Keratinocyte (primary cell): ENCODE results near the gene RNF34. TPM values are rescaled to one million over a fixed set of nuclear protein-coding genes. Genes with fewer than 3 reads are reported as not detected.

Experiments used
- DNase-seq: peaks from one replicate; pipeline ENCODE4 v3.0.0-alpha.2; 2011; ENCODE audit warnings: low read depth, missing footprints, low spot score
- FAIRE-seq: peaks from 2 replicates; lab custom pipeline; 2011; peaks lifted over from hg19 to GRCh38; lab: Jason Lieb, UNC
- H2AFZ ChIP-seq: 2 replicates; pipeline ENCODE4 v1.6.0; 2012; ENCODE audit warnings: low read length, control low read depth, inconsistent platforms; ENCODE audit not compliant: control insufficient read depth
- H3K27ac ChIP-seq: 2 replicates; pipeline ENCODE4 v1.5.1; 2011; ENCODE audit warnings: low read length; ENCODE audit not compliant: control insufficient read depth, insufficient read depth
- H3K27me3 ChIP-seq: 3 replicates; pipeline ENCODE4 v1.6.0; 2011; ENCODE audit warnings: low read length; ENCODE audit not compliant: control insufficient read depth, insufficient read depth; ENCODE audit errors: extremely low read depth
- H3K36me3 ChIP-seq, 2 experiments: 2 replicates in 1 of 2; 3 replicates in 1 of 2; pipeline ENCODE4 v1.5.1; 2011; ENCODE audit warnings: low read length in 2 of 2, mild to moderate bottlenecking in 1 of 2; ENCODE audit not compliant: control insufficient read depth in 2 of 2, insufficient read depth in 2 of 2; ENCODE audit errors: extremely low read depth in 1 of 2
- H3K4me1 ChIP-seq: 3 replicates; pipeline ENCODE4 v1.5.1; 2011; ENCODE audit warnings: low read length; ENCODE audit not compliant: control insufficient read depth, insufficient read depth; ENCODE audit errors: extremely low read depth
- H3K4me2 ChIP-seq: 3 replicates; pipeline ENCODE4 v1.6.0; 2011; ENCODE audit warnings: low read depth, low read length; ENCODE audit not compliant: control insufficient read depth, insufficient read depth; ENCODE audit errors: extremely low read depth
- H3K4me3 ChIP-seq, 3 experiments: fragments of 200-600 bp in 1 of 3; sonication (generic) in 1 of 3; 2 replicates in 2 of 3; 3 replicates in 1 of 3; pipeline ENCODE4 v1.5.1; 2011 to 2016; ENCODE audit warnings: low read length in 3 of 3, mild to moderate bottlenecking in 3 of 3, control low read depth in 2 of 3, inconsistent platforms in 1 of 3, low read depth in 1 of 3, mixed read lengths in 1 of 3, mixed run types in 1 of 3, moderate library complexity in 1 of 3; ENCODE audit not compliant: control insufficient read depth in 2 of 3, insufficient read depth in 2 of 3; ENCODE audit errors: extremely low read depth in 1 of 3
- H3K79me2 ChIP-seq: 2 replicates; pipeline ENCODE4 v1.6.0; 2012; ENCODE audit warnings: low read length; ENCODE audit not compliant: control insufficient read depth, insufficient read depth
- H3K9ac ChIP-seq: 3 replicates; pipeline ENCODE4 v1.6.0; 2011; ENCODE audit warnings: low read length; ENCODE audit not compliant: control insufficient read depth, insufficient read depth; ENCODE audit errors: extremely low read depth
- H3K9me1 ChIP-seq: 3 replicates; pipeline ENCODE4 v1.6.0; 2011; ENCODE audit warnings: low read length; ENCODE audit not compliant: control insufficient read depth, insufficient read depth; ENCODE audit errors: extremely low read depth
- H3K9me3 ChIP-seq: 2 replicates; pipeline ENCODE4 v1.5.1; 2012; ENCODE audit warnings: low read depth, low read length; ENCODE audit not compliant: control insufficient read depth
- H4K20me1 ChIP-seq: 3 replicates; pipeline ENCODE4 v1.6.0; 2011; ENCODE audit warnings: low read length; ENCODE audit not compliant: control insufficient read depth, insufficient read depth; ENCODE audit errors: extremely low read depth
- CTCF ChIP-seq, 3 experiments: IDR thresholded peaks in 1 of 3; conservative IDR thresholded peaks in 1 of 3; optimal IDR thresholded peaks in 1 of 3; 2 replicates in 2 of 3; 3 replicates in 1 of 3; pipeline versions ENCODE3 to v1.5.1; 2011; ENCODE audit warnings: low read length in 3 of 3, mild to moderate bottlenecking in 3 of 3, moderate library complexity in 2 of 3, control low read depth in 1 of 3, inconsistent platforms in 1 of 3; ENCODE audit not compliant: insufficient read depth in 2 of 3; ENCODE audit errors: extremely low read depth in 1 of 3
- EZH2 ChIP-seq: IDR thresholded peaks from one replicate; pipeline ENCODE4 v1.6.1; 2012; ENCODE audit warnings: inconsistent platforms, mild to moderate bottlenecking, low read length, moderate library complexity
- dilution Hi-C: fragments of 300-500 bp; cut with MboI; formaldehyde crosslinking; loops from one replicate; pipeline ENCODE4 v1.7.0; 2020; ENCODE audit warnings: low sequenced_read_pairs; ENCODE audit not compliant: extremely low pct_ligation_motif_present
- polyA plus RNA-seq, 5 experiments: library from polyadenylated mRNA; depleted of rRNA in 3 of 5; stranded (reverse) in 3 of 5; stranded (forward) in 1 of 5; unstranded in 1 of 5; fragments of >200 nt; gene quantifications; 1 replicate in 1 of 5; 2 replicates in 3 of 5; 3 replicates in 1 of 5; pipeline versions ENCODE4 v1.2.1 to v1.2.3, GENCODE V29; 2011 to 2012; ENCODE audit warnings: missing spikeins in 2 of 5, low read depth in 1 of 5, low replicate concordance in 1 of 5

Gene RNF34
- polyA plus RNA-seq, 1 donor (not counting 4 experiments of a cell fraction or from before 2014, with no cell fraction given) = 39.0 TPM

- H3K79me2 ChIP-seq = no peaks in the 10 kb centered on the region
- H3K4me2 ChIP-seq = no peak overlapping the region
- no peak overlapping the region for H3K27ac ChIP-seq
- dilution Hi-C loops = no loop called here
- no peak overlapping the region for H3K9ac ChIP-seq
- TF ChIP-seq EZH2 (no peak), CTCF (optimal IDR thresholded peaks at IDR 0.05 in 1 of 3, IDR thresholded peaks at IDR 0.05 in 1 of 3, conservative IDR thresholded peaks at IDR 0.05 in 1 of 3; ENCODE audit: extremely low read depth in 1 of 3, insufficient read depth in 2 of 3, low read length in 3 of 3) (no peak)
- no peaks in the 10 kb centered on the region for H3K27me3 ChIP-seq
- DNase-seq (no peak), FAIRE-seq (no peak)
- no peaks in the 10 kb centered on the region for H4K20me1 ChIP-seq
- no peak overlapping the region for H2AFZ ChIP-seq
- no peaks in the 10 kb centered on the region for H3K9me3 ChIP-seq
- no peaks in the 10 kb centered on the region for H3K4me1 ChIP-seq
- no peak overlapping the region for H3K4me3 ChIP-seq
- no peaks in the 10 kb centered on the region for H3K36me3 ChIP-seq
- H3K9me1 ChIP-seq = no peaks in the 10 kb centered on the region
These were observed 22.9 kb upstream of the RNF34 start for GRCh38 chr12:121376754-121377697.

GRCh38 chr12:121378736-121379135 lies 21.2 kb upstream of the RNF34 start:
- FAIRE-seq (no peak), DNase-seq (no peak)
- Histone ChIP-seq H3K79me2 (no peaks in the 10 kb centered on the region), H4K20me1 (no peaks in the 10 kb centered on the region), H2AFZ (no peak overlapping the region), H3K9me1 (no peaks in the 10 kb centered on the region), H3K27ac (no peak overlapping the region), H3K36me3 (no peaks in the 10 kb centered on the region), H3K9me3 (no peaks in the 10 kb centered on the region), H3K4me3 (no peak overlapping the region), H3K4me2 (no peak overlapping the region), H3K4me1 (no peaks in the 10 kb centered on the region), H3K9ac (no peak overlapping the region), H3K27me3 (no peaks in the 10 kb centered on the region)
- dilution Hi-C loops = no loop called here
- TF ChIP-seq CTCF (optimal IDR thresholded peaks at IDR 0.05 in 1 of 3, IDR thresholded peaks at IDR 0.05 in 1 of 3, conservative IDR thresholded peaks at IDR 0.05 in 1 of 3; ENCODE audit: extremely low read depth in 1 of 3, insufficient read depth in 2 of 3, low read length in 3 of 3) (no peak), EZH2 (no peak)
